IPS DF 19.7 (cell line): Measurements from ENCODE around the gene GPR158.

Source experiments
- DNase-seq: peaks from one replicate; pipeline ENCODE4 v3.0.0-alpha.2; 2013; ENCODE audit warnings: low read depth, low spot score

GPR158 gene

DNA sequence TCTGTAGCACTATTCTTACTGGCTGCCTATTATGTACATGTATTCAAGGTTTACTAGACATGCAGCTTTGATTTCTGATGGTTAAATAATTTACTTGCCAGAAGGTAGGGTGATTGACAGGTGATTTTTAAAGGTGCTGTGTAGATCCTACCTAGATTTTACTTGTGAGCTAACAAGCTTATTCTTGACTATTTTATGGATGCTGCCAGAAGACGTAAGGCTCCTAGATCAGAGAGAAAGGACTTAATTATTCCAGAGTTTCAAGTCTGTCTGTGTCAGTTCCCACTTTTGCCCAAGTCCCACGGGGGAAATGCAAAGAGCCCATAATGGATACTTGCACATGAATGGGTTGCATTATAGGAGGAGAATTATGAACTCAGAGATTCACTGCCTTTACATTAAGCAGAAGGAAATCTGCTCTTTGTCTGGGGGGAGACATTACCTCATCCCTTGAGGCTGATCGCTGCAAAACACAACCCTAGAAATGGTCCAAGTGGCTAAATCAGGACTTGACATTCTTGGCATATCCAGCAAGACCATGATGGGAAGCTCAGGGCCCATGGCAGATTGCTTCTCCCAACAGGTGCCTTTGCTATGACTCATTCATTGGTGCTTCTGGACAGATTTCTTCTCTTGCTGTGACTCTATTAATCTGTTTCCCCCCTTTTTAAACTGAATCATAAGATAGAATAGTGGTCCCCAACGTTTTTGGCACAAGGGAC, 32.1 kb downstream of the GPR158 start:
- no peak for DNase-seq

DNA sequence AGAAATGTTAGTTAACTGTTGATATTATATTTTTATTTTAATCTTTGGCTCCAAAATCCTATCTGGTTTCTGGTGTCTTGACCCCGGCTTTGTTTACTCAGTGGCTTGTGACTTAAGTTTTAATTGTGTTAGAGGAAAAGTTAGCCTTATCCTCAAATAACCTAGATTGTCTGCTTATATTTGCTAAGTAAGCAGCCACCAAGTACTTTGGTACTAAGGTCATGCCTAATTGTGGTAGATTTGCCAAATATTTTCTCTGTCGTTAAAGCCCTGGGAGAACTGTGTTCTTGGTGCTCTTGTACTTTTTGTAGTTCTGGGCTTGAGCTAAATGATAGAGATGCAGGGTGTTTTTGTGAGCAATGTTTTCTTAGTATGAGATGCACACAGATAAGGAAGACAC, 34.8 kb downstream of the GPR158 start:
- DNase-seq, result no peak

DNA sequence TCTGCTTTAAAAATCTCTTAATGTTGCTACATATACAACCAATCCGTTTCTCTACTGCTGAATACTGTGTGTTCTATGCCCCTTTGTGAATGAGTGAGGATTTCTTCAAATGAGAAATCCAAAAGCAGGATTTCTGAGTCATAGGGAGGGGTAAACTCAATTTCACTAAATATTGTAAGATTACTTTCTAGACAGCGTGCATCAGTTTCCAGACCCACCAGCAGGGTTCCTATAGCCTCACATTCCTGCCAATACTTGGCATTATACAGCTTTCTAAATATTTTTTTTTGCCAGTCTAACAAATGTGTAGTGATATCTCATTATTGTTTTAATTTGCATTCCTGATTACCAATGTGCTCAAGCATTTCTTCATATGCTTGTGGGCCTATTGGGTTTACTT, 35.5 kb downstream of the GPR158 start:
- DNase-seq, result no peak

DNA sequence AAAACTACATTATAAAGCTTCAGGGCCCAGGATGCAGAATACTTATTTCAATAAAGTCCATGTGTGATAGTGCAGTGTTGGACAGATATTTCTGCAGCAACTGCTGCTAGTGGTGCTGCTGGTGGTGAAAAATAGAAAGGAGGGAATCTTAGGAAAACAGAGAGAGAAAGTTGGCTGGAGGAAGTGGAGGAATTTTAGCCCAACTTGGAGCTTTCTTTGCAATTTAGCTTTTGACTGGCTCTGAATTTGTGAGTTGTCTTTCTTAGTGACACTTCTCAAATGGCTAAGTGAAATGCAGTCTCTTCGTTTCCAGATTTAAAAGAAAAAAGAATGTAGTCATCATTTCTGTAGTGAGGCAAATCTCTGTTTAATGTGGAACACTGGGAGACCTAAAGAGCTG, 45.4 kb downstream of the GPR158 start:
- DNase-seq, result no peak

DNA sequence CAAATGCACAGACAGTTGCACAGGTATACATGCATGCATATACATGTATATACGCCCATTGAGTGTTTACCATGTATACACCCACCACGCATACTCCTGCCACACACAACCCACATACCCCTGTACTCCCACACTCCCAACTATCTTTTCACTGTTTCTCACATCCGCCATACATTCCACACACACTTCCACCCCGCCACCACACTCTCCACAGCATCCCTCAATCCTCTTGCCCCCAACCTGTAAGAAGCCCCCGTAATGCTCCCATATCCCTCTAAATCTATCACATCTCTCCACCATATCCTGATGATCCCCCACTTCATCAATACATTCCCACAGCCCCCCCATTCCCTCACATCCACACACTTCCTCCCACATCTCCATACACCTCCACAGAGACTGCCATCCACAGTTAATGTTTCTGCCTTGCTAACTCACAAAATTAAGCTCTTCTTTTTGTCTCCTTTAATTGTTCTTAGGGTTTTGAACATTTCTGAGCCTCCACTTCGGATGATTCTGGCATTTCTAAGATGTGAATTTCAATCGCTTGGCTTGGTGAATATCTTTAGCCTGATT, 47.4 kb downstream of the GPR158 start:
- DNase-seq, result no peak

DNA sequence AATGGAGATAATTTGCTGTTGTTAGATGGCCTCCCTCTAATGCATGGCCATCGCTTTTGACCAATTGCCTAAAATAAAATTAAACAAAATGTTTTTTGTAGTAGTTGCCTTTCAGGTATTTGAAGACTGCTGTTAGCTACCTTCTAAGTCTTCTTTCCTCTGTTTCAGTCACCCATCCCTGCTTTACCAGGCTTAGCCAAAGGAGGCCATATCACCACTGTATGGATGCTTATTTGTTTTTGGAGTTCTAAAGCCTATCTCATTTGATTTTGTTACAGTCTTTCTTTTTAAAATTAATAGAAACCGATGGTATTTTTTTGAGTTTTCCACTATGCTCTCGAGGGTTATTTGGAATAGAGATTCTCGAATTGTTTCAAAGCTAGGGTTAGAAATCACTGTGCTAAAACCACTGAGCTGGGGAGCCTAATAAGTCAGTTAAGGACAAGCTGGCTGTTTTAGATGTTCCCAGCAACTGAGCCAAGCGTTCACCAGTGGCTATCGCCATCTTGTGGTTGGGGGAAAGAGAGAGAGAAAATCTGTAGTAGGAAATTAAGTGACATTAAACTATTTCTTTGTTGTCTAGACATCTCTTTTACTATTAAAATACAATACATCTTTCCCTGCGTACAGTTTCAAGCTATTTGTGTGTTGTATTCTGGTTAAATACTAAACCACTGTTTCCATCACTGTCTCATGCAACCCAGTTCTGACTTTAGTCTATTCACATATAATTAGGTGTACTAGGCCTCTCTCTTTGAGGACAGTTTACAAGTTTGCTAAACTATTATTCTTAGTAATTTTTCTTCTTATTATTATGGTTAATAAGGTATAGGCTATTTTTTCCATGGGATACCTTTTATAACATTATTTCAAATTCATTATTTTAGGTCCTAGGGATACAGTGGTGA, 52.2 kb downstream of the GPR158 start:
- peak; percentile 15 for DNase-seq

DNA sequence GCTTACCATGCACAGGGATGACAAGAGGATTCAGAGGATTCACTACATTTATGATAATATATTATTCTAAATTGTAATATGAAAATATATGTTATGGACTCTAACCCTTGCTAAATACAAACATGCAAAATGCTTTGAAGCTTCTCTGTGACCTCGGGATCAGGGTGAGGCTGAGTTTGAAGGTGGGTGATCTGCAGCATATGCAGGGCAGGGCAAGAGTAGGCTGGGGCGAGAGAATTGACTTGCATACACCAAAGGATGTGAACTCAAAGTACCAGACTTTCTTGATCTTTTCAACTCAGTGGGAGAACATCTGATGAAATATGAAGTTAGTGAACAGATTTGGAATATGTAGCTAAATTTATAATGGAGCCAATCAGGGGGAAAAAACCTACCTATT, 57.0 kb downstream of the GPR158 start:
- DNase-seq, result no peak

DNA sequence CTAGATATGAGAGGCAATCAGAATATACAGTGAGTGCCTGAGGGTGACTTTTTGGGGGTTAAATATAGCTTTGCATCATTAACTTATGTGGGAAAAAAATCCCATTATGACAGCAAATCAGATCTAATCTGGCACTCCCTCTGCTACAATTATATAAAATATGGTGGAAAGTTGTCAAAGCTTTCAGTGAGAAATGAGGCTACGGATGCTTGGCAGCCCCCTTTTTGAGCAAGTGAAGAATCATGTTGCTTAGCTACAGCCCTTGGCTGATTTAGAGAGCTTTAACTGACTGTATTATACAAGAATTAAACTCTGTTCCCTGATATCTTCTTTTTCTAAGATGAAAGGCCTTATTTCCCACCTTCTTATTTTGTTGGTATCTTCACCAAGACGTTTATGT, 57.4 kb downstream of the GPR158 start:
- DNase-seq, result no peak

DNA sequence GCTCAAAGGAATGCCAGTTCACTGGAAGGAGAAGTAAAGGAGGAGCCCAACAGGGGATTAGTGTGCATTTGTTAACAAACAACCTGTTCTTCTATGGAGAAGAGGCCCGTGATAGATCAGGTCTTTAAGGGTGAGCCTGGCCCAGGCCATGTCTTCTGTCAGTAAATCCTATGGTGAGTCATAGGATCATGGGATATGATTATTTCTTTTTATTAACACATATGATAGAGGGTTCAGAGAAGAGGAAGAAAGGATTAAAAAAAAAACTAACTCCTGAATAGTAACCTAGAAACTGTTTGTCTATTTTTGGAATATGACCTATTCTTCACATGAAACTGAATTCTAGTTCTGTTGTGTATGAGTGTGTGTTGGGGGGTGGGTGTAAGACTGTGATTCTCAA, 70.4 kb downstream of the GPR158 start:
- DNase-seq, result no peak

DNA sequence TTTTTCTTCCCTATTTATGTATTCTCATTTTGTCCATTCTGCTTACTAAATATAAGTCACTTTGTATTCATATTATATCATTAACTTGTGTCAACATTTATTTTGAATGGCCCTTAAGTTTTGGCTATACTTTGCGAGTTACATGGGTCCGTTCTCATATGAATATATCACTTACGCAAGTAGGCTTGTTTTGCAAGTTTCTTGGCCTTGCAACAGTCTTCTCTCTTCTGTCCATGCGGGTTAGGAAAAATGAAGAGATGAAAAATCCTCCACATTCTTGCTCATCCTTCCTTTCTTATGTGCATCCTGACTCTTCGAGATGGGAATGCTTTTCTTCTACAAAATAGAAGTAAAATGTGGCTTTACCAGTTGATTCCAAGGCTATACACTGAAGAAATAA, 82.8 kb downstream of the GPR158 start:
- DNase-seq, result no peak

DNA sequence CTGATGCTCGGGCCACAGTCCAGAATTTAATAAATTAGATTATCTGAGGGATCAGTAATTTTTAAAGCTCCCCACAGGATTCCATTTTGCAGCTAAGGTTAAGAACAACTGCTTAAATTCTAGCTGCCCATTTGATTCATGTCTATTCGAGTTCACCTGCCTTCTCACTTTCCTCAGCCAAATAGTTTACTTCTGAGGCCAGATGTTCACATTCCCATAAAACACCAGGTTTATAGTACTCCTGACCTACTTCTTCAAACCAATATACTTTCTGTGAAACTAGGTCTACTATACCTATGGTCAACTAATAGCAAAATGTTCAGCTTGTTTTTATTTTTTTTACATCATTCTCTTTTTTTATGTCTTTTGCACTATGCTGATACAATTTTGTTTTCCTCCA, 86.3 kb downstream of the GPR158 start:
- no peak for DNase-seq

DNA sequence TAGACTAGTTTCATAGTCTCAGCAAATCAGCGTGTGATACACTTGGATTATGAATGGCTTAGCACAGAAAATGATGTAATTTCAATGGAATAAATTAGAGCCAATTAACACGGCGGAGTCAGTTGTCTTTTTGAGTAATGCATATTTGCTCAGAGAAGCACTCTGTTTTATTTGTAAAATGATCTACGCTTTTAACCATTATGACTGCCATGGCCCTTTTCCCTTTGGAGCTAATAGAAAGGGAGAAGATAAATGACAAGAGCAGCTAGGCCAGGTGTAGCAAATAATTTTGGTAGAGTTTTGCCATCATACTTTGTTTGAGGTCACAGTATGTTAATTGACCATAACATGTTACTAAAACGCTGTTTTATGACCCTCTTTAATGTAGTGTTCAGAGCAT, 86.8 kb downstream of the GPR158 start:
- DNase-seq, result no peak

DNA sequence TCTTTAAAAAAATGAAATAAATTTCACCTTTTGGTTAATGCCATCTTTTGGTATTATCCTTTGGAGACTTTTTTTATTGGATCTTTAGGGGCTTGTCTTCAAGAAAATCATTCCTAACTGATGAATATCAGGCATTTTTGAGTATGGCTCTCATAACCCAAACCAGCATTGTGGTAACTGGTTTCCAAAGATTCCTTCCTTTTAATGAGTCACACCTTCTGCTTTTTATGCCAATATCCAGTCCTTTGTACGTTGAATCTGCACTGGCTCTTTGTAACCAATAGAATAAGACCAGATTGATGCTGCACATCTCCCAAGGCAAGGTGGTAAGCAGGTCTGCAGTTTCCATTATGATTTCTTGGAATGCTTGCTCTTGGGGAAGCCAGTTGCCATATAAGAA, 89.1 kb downstream of the GPR158 start:
- DNase-seq, result no peak

DNA sequence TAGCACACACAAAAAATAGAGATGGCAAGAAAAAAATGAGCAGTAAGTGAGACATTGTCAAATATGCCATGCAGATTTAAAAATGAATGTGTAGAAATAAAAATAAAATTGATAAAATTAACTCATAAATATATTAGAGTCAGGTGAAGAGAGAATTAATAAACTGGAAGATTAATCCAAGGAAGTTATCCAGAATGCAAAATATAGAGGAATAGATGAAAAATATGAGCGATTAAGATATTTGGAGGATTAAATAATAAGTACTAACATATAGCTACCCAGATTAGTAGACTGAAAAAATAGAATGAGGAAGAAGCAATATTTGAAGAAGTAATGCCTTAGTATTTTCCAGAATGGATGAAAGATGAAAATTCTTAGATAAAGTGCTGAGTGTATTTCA, 103.4 kb downstream of the GPR158 start:
- DNase-seq, result no peak

DNA sequence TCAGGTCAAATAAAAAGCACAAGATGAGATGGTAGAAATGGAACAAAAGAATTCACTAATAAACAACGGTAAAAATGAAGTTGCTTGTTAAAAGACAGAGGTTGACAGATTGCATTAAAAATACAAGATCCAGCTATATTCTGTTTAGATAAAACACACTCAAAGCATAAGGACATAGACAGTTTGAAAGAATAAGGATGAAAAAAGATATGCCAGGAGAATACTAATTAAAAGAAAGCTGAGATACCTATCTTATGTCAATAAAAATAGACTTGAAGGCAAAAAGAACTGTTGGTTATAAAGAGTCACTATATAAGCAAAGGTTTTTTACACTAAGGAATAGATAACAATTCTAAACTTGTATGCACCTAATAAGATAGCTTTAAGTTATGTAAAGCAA, 105.3 kb downstream of the GPR158 start:
- no peak for DNase-seq

DNA sequence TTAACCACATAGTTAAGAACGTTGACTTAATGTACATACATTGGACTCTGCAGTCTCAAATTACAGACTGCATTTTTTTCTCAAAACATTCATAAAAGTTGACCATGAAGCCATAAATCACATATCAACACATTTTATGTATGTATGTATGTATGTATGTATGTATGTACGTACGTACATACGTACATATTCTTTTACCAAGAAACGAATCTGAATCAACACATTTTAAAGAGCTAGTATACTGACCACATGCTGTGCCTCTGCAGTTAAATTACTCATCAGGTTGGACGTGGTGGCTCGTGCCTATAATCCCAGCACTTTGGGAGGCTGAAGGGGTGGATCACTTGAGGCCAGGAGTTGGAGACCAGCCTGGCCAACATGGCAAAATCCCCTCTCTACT, 105.8 kb downstream of the GPR158 start:
- no peak for DNase-seq

DNA sequence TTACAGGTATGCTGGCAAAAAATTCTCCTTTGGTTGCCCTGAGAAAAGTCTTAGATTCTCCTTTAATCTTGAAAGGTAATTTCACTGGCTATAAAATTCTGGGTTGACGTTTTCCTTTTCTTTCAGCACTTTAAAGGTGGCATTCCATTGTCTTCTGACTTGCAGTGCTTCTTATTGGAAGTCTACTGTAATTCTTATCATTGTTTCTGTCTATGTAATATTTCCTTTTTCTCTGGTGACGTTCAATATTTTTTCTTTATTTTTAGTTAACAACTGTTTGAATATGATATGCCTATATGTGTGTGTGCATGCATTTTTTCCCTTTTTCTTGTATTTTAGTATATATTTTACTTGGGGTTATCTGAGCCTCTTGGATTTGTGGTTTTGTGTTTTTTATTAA, 111.0 kb downstream of the GPR158 start:
- DNase-seq, result no peak

DNA sequence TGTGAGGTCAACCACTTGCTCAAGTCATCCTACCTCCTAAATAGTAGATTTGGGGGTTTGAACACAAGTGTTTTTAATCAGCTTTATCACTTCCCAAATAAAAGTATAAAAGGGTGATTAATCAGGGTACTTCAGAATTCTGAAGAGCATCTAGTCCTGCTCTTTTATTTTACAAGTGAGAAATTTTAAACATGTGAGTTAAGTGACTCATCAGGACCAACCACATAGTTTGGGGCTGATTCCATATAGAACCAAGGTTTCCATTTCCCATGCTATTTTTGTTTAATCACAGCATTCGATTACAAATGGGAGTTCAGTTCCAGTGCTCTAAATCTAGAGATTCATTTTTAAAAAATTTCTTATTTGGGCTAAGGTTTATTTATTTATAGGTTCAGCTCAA, 113.4 kb downstream of the GPR158 start:
- no peak for DNase-seq

DNA sequence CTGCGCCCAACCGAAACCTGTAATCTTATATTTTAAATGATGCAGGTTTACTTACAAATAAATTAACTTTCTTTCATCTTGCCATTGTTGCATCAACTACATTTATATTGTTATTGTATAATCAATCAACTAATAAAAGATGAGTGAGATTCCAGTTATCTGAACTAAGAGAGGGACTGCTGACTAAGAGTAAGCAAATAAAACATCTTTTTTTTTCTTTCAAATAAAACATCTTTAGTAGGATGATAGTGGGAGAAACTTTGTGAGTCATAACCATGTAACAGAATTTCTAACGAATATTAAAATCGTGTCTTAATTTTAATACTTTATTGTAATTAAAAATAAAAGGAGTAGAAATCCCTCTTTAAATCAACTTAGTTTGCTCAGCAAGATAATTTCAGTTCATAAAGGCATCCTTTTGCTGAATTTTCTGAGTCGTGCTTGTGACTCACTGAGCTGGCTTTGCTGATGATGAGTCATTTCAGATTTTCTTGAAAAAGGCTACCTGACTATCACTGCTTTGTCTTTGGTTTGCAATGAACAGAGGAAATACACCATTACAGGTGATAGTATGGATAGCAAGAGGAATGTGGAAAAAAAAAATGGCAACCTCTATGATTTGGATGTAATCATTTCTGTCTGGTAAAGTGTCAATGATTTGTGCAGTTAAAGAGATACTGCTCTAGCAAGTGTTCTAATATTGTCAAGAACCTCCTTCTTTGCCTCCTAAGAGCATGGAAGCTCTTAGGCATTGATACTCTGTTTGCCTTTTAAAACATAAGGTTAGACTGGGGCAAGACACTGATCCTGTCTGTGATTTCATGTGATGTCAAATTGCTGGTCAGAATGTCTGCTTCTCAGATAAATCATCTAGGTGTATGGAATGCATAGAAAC, 119.5 kb downstream of the GPR158 start:
- no peak for DNase-seq

DNA sequence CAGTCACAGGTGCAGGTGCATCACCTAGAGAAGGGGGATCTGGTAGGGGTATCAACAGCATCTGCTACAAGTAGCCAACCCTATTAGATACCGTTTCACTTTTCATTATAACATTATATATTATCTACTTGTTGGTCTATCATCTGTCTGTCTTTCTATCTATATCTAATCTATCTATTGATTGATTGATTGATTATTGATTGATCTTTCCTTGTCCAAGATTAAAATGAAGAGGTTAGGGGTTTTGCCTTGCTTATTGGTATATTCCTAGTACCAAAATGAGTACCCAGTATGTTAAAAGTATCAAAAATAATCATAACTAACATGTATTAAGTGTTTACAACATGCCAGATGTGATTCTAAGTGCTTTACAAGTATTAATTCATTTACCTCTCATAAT, 121.5 kb downstream of the GPR158 start:
- DNase-seq, result no peak

DNA sequence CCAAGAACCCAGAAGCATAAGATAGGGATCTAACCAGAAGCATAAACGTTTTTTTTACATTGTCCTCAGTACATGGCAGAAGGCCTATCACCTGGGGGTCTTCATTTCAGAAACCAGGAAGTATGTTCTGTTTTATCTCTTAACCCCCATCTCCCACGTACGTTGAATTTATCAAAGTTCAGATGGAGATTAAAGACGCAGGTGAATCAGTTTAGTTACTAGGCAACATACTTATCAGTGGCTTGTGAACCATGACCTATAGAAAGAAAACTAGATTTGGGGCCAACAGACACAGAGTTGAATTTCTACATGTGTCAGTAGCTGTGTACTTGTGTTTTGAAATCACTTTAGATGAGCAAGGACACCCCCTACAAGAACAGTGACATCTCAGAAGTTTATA, 122.7 kb downstream of the GPR158 start:
- DNase-seq, result no peak

DNA sequence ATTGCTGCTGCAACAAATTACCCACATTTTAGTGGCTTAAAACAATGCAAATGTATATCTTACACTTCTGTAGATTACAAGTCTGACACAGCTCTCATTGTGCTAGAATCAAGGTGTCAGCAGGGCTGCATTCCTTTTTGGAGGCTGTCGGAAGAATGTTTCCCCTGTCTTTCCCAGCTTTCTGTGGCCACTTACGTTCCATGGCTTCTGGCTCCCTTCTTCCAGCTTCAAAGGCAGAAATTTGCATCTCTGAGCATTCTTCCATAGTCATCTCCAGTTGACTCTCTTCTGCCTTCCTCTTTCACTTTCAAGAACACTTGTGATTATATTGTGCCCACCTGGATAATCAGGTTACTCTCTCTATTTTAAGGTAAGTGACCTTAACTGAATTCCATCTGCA, 125.3 kb downstream of the GPR158 start:
- DNase-seq, result peak; percentile 23
